ENCODE measurements around the gene PPFIA1. TPM values are rescaled to one million over a fixed set of nuclear protein-coding genes. Genes with fewer than 3 reads are reported as not detected.

PPFIA1 gene
- total and polyA plus RNA-seq, 2 of the 8 experiments (the other 6 are each of a cell fraction or from before 2014, with no cell fraction given), result 44.3 to 73.5 TPM

GRCh38 chr11:70319396-70320076, 49.0 kb downstream of the PPFIA1 start (continued):
- TF ChIP-seq CEBPB (IDR thresholded peaks at IDR 0.05; ENCODE audit: low read depth, low read length) (no peak), KDM4A (IDR thresholded peaks at IDR 0.05; ENCODE audit: low read depth, low read length, severe bottlenecking) (no peak), CREB1 (IDR thresholded peaks at IDR 0.05) (no peak)

All from H1 (cell line).